GM23338 (cell line): ENCODE measurements around the gene FLT3. TPM values are rescaled to one million over a fixed set of nuclear protein-coding genes. Genes with fewer than 3 reads are reported as not detected.

Source experiments
- ATAC-seq: fragments of 200-7000 bp; cut with Tn5 transposase; 3 replicates; pipeline ENCODE4 v1.9.1; 2020
- DNase-seq: peaks from one replicate; pipeline ENCODE4 v3.0.0-alpha.2; 2015; ENCODE audit warnings: low spot score
- H2AFZ ChIP-seq: fragments of 200-600 bp; sonication (generic); 2 replicates; pipeline ENCODE4 v1.8.0; 2016; ENCODE audit warnings: antibody characterized with exemption, mild to moderate bottlenecking, moderate library complexity
- H3F3A ChIP-seq: fragments of 200-600 bp; sonication (generic); replicated peaks from 2 replicates; pipeline ENCODE4 v1.8.0; 2017; ENCODE audit warnings: antibody characterized with exemption, mixed run types, low read depth
- H3K27ac ChIP-seq: fragments of 200-600 bp; sonication (generic); 2 replicates; pipeline ENCODE4 v1.6.1; 2016; ENCODE audit warnings: low read depth
- H3K27me3 ChIP-seq: fragments of 200-600 bp; sonication (generic); 2 replicates; pipeline ENCODE4 v1.8.0; 2016; ENCODE audit warnings: mild to moderate bottlenecking, mixed run types, moderate library complexity; ENCODE audit not compliant: insufficient read depth
- H3K36me3 ChIP-seq: fragments of 200-600 bp; sonication (generic); 2 replicates; pipeline ENCODE4 v1.8.0; 2016; ENCODE audit warnings: mild to moderate bottlenecking; ENCODE audit not compliant: insufficient read depth
- H3K4me1 ChIP-seq: fragments of 200-600 bp; sonication (generic); 2 replicates; pipeline ENCODE4 v1.8.0; 2016; ENCODE audit warnings: mild to moderate bottlenecking, moderate library complexity; ENCODE audit not compliant: insufficient read depth
- H3K4me2 ChIP-seq: fragments of 200-600 bp; sonication (generic); 2 replicates; pipeline ENCODE4 v1.7.1; 2017; ENCODE audit warnings: mixed run types
- H3K4me3 ChIP-seq: fragments of 200-600 bp; sonication (generic); 2 replicates; pipeline ENCODE4 v1.6.1; 2016; ENCODE audit warnings: mixed run types
- H3K79me2 ChIP-seq: fragments of 200-600 bp; sonication (generic); replicated peaks from 2 replicates; pipeline ENCODE4 v1.8.0; 2017; ENCODE audit warnings: mild to moderate bottlenecking; ENCODE audit not compliant: insufficient read depth
- H3K9me2 ChIP-seq: fragments of 200-600 bp; sonication (generic); 2 replicates; pipeline ENCODE4 v1.8.0; 2017; ENCODE audit not compliant: insufficient read depth
- H4K20me1 ChIP-seq: fragments of 200-600 bp; sonication (generic); replicated peaks from 2 replicates; pipeline ENCODE4 v1.8.0; 2017; ENCODE audit warnings: mild to moderate bottlenecking; ENCODE audit not compliant: insufficient read depth
- H3K27ac Mint-ChIP-seq: 2 replicates; pipeline ENCODE4 v1.8.0; 2020; ENCODE audit warnings: inconsistent platforms, mild to moderate bottlenecking, moderate library complexity, mixed read lengths
- H3K27me3 Mint-ChIP-seq: 3 replicates; pipeline ENCODE4 v1.8.0; 2022; ENCODE audit warnings: low read depth, mild to moderate bottlenecking, moderate library complexity, mixed read lengths, inconsistent platforms; ENCODE audit not compliant: insufficient read depth, poor library complexity
- H3K36me3 Mint-ChIP-seq: 3 replicates; pipeline ENCODE4 v1.8.0; 2021; ENCODE audit warnings: low read depth, mild to moderate bottlenecking, inconsistent platforms, moderate library complexity, mixed read lengths
- H3K4me1 Mint-ChIP-seq: 3 replicates; pipeline ENCODE4 v1.8.0; 2020; ENCODE audit warnings: mild to moderate bottlenecking, inconsistent platforms, mixed read lengths
- H3K4me3 Mint-ChIP-seq: 3 replicates; pipeline ENCODE4 v1.8.0; 2021; ENCODE audit warnings: moderate library complexity, mild to moderate bottlenecking, inconsistent platforms, mixed read lengths
- H3K9me3 Mint-ChIP-seq: 3 replicates; pipeline ENCODE4 v1.8.0; 2020; ENCODE audit warnings: moderate library complexity, mild to moderate bottlenecking, inconsistent platforms, mixed read lengths
- CREB1 ChIP-seq: fragments of 250-450 bp; sonication (Bioruptor Pico); IDR thresholded peaks from 2 replicates; pipeline ENCODE4 v1.5.0; 2020; ENCODE audit warnings: low read depth, mild to moderate bottlenecking, moderate library complexity
- EZH2 ChIP-seq: fragments of 200-600 bp; sonication (generic); IDR thresholded peaks from one replicate; pipeline ENCODE4 v1.8.0; 2017; ENCODE audit warnings: antibody characterized with exemption, mild to moderate bottlenecking, low read depth; ENCODE audit not compliant: unreplicated experiment
- EZH2phosphoT487 ChIP-seq: fragments of 200-600 bp; sonication (generic); IDR thresholded peaks from one replicate; pipeline ENCODE4 v1.8.1; 2018; ENCODE audit warnings: antibody characterized with exemption; ENCODE audit not compliant: unreplicated experiment
- JUNB ChIP-seq: IDR thresholded peaks from one replicate; pipeline ENCODE4 v1.6.1; 2016; ENCODE audit warnings: antibody characterized with exemption; ENCODE audit not compliant: unreplicated experiment
- NANOG ChIP-seq: IDR thresholded peaks from 2 replicates; pipeline ENCODE4 v1.6.1; 2016; ENCODE audit warnings: antibody characterized with exemption, borderline replicate concordance
- POLR2AphosphoS5 ChIP-seq: IDR thresholded peaks from 2 replicates; pipeline ENCODE4 v1.6.1; 2016; ENCODE audit warnings: antibody characterized with exemption, low read depth
- STAT1 ChIP-seq: IDR thresholded peaks from one replicate; pipeline ENCODE4 v1.6.1; 2016; ENCODE audit warnings: antibody characterized with exemption; ENCODE audit not compliant: unreplicated experiment
- ZNF114 ChIP-seq: fragments of 250-450 bp; sonication (Bioruptor Pico); IDR thresholded peaks from 2 replicates; pipeline ENCODE4 v1.5.0; 2020; ENCODE audit warnings: mild to moderate bottlenecking, moderate library complexity
- ZNF331 ChIP-seq: fragments of 250-450 bp; sonication (Bioruptor Pico); IDR thresholded peaks from 2 replicates; pipeline ENCODE4 v1.5.0; 2020; ENCODE audit warnings: low read depth, mild to moderate bottlenecking, moderate library complexity
- polyA plus RNA-seq: library from polyadenylated mRNA; unstranded; fragments of >200 nt; fragmentation: Nextera tagmentation; extraction: Ambion mirVana; gene quantifications from 2 replicates; pipeline ENCODE4 v1.2.1, GENCODE V29; 2016
- total RNA-seq: library from RNA; depleted of rRNA; stranded (reverse); fragments of >200 nt; shearing (Covaris generic); gene quantifications from 2 replicates; pipeline ENCODE4 v1.2.3, GENCODE V29; 2014
- TF ChIP-seq, protein P1 (sequence below), 2 experiments: fragments of 200-600 bp in 1 of 2; sonication (generic) in 1 of 2; conservative IDR thresholded peaks; 2 replicates each; pipeline versions ENCODE4 v1.5.1 to v1.6.1; 2016 to 2017; ENCODE audit warnings: antibody characterized with exemption in 2 of 2, low read depth in 2 of 2, mild to moderate bottlenecking in 2 of 2, moderate library complexity in 1 of 2
- TF ChIP-seq, protein P2 (sequence below): IDR thresholded peaks from 2 replicates; pipeline ENCODE4 v1.6.1; 2016; ENCODE audit warnings: antibody characterized with exemption
- TF ChIP-seq, protein P3 (sequence below): IDR thresholded peaks from one replicate; pipeline ENCODE4 v1.6.1; 2018; ENCODE audit warnings: antibody characterized with exemption; ENCODE audit not compliant: unreplicated experiment

Gene FLT3
- total and polyA plus RNA-seq, 2 experiments from 2014 or later, result 0.17 to 0.44 TPM

DNA sequence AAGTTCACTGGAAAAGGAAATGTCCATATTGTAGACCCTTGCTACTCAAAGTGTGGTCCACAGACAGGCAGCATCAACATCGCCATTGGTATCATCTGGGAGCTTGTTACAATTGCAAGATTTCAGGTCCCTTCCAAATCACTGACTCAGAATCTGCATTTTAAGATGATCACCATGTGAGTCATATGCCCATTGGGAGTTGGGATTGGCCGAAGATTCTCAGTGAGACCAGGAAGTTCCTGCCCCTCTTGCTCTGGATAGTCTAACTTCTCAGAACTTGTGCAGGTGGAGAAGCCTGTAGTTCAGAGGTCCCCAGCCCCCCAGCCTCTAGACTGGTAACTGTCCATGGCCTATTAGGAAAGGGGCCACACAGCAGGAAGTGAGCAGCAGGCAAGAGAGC lies 63.0 kb downstream of the FLT3 start (continued):
- TF ChIP-seq NANOG, result no peak
- TF ChIP-seq ZNF114 (CRISPR knock-in tag), result no peak

DNA sequence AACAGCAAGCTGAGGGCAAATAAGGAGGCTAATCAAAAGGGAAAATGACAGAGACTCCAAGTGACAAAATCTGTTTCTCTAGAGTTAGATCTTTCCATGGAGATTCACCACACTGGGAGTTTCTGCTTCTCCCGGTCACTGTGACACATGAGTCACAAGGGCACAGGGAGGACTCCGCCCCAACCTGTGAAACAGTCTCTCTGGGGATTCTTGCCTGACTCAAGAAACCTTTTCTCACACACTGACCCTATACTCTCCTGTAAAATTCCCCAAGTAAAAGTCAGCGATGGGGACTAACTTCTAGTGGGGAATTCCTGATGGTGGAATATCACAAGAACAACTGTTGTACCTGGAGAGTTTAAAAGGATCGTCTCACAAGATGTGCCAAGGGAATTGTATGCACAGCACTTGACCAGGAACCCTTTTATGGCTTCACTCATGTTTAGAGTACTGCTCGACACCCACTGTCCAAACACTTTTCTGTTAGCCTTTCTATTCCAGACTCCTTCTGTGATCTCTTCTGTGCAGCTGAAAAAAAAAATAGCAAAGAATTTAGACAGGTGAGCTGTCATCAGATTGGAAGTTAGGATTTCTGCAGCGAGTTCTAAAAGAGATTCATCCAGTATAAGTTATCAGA lies 65.1 kb downstream of the FLT3 start:
- no peak overlapping the region for H3K27ac Mint-ChIP-seq
- DNase-seq (no peak), ATAC-seq (no peak)
- Histone ChIP-seq H3K79me2 (no peaks in the 10 kb centered on the region), H3K4me2 (no peak overlapping the region), H4K20me1 (no peaks in the 10 kb centered on the region), H3K27ac (no peak overlapping the region), H3K27me3 (no peaks in the 10 kb centered on the region), H3F3A (no peaks in the 10 kb centered on the region), H3K36me3 (no peaks in the 10 kb centered on the region), H3K4me1 (no peaks in the 10 kb centered on the region), H3K4me3 (no peak overlapping the region), H3K9me2 (no peaks in the 10 kb centered on the region; the same call in 1 of the 2 replicates), H2AFZ (no peak overlapping the region)
- no peak overlapping the region for H3K4me3 Mint-ChIP-seq
- H3K4me1 Mint-ChIP-seq, result no peaks in the 10 kb centered on the region
- TF ChIP-seq CREB1 (CRISPR knock-in tag) (no peak), EZH2phosphoT487 (no peak), STAT1 (no peak)
- H3K36me3 Mint-ChIP-seq, result peaks cover 2% of the 10 kb centered on the region; the same call in 1 of the 3 replicates
- peaks cover 6% of the 10 kb centered on the region for H3K9me3 Mint-ChIP-seq
- peaks cover 5% of the 10 kb centered on the region for H3K27me3 Mint-ChIP-seq

DNA sequence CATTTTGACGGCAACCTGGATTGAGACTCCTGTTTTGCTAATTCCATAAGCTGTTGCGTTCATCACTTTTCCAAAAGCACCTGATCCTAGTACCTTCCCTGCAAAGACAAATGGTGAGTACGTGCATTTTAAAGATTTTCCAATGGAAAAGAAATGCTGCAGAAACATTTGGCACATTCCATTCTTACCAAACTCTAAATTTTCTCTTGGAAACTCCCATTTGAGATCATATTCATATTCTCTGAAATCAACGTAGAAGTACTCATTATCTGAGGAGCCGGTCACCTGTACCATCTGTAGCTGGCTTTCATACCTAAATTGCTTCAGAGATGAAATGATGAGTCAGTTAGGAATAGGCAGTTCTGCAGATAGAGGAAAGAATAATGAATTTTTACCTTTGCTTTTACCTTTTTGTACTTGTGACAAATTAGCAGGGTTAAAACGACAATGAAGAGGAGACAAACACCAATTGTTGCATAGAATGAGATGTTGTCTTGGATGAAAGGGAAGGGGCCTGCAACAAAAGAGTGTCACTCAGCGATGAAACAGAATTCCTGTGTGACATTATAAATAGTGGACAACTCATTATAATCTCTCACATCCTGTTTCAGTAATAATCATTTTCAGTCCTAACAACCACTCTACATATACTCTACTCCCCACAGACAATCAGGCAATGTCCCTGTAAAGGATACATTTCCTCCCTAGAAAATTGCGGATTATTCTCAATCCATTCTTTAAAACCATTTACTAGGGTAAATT lies 66.3 kb downstream of the FLT3 start:
- H3K27ac ChIP-seq, result no peak overlapping the region
- no peak for ATAC-seq
- no peaks in the 10 kb centered on the region for H3K36me3 ChIP-seq
- H3K27me3 ChIP-seq, result no peaks in the 10 kb centered on the region
- H4K20me1 ChIP-seq, result no peaks in the 10 kb centered on the region
- Mint-ChIP-seq H3K27ac (no peak overlapping the region), H3K9me3 (peaks cover 6% of the 10 kb centered on the region), H3K27me3 (peaks cover 8% of the 10 kb centered on the region), H3K4me1 (no peaks in the 10 kb centered on the region), H3K4me3 (no peak overlapping the region), H3K36me3 (peaks cover 2% of the 10 kb centered on the region; the same call in 1 of the 3 replicates)
- no peaks in the 10 kb centered on the region for H3K79me2 ChIP-seq
- H3F3A ChIP-seq, result no peaks in the 10 kb centered on the region
- H3K4me2 ChIP-seq, result no peak overlapping the region
- DNase-seq, result no peak
- no peaks in the 10 kb centered on the region for H3K4me1 ChIP-seq
- H2AFZ ChIP-seq, result no peak overlapping the region
- no peak overlapping the region for H3K4me3 ChIP-seq
- H3K9me2 ChIP-seq, result no peaks in the 10 kb centered on the region; the same call in 1 of the 2 replicates
- TF ChIP-seq ZNF331 (CRISPR knock-in tag) (no peak), STAT1 (no peak), EZH2phosphoT487 (no peak), JUNB (no peak), ZNF114 (CRISPR knock-in tag) (no peak), CREB1 (CRISPR knock-in tag) (no peak), POLR2AphosphoS5 (no peak), NANOG (no peak), EZH2 (no peak)
- TF ChIP-seq, protein P1, sequence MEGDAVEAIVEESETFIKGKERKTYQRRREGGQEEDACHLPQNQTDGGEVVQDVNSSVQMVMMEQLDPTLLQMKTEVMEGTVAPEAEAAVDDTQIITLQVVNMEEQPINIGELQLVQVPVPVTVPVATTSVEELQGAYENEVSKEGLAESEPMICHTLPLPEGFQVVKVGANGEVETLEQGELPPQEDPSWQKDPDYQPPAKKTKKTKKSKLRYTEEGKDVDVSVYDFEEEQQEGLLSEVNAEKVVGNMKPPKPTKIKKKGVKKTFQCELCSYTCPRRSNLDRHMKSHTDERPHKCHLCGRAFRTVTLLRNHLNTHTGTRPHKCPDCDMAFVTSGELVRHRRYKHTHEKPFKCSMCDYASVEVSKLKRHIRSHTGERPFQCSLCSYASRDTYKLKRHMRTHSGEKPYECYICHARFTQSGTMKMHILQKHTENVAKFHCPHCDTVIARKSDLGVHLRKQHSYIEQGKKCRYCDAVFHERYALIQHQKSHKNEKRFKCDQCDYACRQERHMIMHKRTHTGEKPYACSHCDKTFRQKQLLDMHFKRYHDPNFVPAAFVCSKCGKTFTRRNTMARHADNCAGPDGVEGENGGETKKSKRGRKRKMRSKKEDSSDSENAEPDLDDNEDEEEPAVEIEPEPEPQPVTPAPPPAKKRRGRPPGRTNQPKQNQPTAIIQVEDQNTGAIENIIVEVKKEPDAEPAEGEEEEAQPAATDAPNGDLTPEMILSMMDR (conservative IDR thresholded peaks at IDR 0.05; ENCODE audit: low read depth in 2 of 2), result no peak
- TF ChIP-seq, protein P2, sequence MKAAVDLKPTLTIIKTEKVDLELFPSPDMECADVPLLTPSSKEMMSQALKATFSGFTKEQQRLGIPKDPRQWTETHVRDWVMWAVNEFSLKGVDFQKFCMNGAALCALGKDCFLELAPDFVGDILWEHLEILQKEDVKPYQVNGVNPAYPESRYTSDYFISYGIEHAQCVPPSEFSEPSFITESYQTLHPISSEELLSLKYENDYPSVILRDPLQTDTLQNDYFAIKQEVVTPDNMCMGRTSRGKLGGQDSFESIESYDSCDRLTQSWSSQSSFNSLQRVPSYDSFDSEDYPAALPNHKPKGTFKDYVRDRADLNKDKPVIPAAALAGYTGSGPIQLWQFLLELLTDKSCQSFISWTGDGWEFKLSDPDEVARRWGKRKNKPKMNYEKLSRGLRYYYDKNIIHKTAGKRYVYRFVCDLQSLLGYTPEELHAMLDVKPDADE, result no peak
- TF ChIP-seq, protein P3, sequence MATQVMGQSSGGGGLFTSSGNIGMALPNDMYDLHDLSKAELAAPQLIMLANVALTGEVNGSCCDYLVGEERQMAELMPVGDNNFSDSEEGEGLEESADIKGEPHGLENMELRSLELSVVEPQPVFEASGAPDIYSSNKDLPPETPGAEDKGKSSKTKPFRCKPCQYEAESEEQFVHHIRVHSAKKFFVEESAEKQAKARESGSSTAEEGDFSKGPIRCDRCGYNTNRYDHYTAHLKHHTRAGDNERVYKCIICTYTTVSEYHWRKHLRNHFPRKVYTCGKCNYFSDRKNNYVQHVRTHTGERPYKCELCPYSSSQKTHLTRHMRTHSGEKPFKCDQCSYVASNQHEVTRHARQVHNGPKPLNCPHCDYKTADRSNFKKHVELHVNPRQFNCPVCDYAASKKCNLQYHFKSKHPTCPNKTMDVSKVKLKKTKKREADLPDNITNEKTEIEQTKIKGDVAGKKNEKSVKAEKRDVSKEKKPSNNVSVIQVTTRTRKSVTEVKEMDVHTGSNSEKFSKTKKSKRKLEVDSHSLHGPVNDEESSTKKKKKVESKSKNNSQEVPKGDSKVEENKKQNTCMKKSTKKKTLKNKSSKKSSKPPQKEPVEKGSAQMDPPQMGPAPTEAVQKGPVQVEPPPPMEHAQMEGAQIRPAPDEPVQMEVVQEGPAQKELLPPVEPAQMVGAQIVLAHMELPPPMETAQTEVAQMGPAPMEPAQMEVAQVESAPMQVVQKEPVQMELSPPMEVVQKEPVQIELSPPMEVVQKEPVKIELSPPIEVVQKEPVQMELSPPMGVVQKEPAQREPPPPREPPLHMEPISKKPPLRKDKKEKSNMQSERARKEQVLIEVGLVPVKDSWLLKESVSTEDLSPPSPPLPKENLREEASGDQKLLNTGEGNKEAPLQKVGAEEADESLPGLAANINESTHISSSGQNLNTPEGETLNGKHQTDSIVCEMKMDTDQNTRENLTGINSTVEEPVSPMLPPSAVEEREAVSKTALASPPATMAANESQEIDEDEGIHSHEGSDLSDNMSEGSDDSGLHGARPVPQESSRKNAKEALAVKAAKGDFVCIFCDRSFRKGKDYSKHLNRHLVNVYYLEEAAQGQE, result no peak
